Epithelial cell of prostate (primary cell): Measurements from ENCODE around the gene NUP93.
"Not testable (repeated sequence)": the region's sequence is repeated elsewhere in the genome, so short reads cannot be mapped to it uniquely, and the experiment has no call there.

ENCODE experiments used
- DNase-seq: peaks from one replicate; pipeline ENCODE4 v3.0.0-alpha.2; 2011; ENCODE audit warnings: low read depth, low spot score
- H3K27ac ChIP-seq: fragments of 450-650 bp; 2 replicates; pipeline ENCODE4 v1.5.1; 2017; ENCODE audit warnings: mild to moderate bottlenecking

Gene NUP93

DNA sequence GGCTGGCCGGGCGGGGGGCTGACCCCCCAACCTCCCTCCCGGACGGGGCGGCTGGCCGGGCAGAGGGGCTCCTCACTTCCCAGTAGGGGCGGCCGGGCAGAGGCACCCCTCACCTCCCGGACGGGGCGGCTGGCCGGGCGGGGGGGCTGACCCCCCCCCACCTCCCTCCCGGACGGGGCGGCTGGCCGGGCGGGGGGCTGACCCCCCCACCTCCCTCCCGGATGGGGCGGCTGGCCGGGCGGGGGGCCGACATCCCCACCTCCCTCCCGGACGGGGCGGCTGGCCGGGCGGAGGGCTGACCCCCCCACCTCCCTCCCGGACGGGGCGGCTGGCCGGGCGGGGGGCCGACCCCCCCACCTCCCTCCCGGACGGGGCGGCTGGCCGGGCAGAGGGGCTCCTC is 9.4 kb downstream of the NUP93 start:
- H3K27ac ChIP-seq, DNase-seq: not testable (repeated sequence)

DNA sequence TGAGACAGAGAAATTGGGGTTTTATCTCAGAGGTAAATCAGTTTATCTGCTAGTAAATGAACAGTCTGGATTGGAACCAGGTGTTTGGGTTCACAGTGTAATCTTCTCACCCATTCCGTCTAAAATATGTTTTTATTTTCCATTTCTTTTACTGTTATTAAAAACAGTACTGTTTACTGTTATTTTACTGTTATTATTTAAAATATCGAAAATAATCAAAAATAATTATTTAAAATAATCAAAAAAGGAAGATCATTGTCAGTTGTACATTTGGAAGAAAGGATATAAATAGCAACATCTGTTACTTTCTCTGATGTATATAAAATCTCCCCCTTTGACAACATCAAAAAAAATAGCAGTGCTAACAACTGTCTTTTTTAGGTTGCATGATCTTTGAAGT is 11.5 kb downstream of the NUP93 start:
- peak overlapping the region; percentile 74 for H3K27ac ChIP-seq
- DNase-seq: no peak

DNA sequence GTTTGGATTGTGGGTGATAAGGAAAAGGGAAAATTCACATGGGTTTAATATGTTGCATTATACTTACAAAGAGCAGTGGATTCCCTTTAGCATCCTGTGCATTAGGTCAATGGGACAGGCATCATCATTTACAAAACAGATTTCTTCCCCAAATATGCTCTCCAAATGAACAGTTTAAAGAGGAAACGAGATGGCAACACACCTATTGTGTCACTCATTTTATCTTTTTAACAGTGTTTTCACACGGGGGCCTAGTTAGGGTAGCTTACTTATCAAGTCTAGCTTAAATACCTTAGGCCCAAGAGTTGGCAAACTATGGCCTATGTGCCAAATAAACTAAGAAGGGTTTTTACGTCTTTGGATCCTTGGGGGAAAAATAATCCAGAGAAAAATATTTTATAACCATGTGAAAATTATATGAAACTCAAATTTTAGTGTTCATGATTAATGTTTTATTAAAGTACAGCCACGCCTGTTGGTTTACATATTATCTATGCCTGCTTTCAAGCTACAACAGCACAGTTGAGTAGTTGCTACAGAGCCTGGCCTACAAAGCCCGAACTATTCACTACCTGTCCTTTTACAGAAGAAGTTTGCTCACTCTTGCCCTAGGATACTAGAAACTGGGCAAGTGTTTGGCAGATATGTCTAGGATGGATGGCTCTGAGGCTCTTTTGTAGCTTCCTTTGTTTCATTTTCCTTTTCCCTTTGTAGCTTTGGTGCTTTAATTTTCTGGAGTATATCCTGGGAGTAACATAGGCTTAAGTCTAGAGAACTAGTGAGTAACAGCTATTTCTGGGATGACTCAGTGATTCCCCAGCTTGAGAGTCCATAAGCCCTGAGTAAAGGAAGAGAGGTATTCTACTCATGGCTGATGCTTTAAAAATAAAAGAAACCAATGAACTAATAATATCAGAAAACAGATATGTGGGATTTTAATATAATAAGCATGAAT is 12.4 kb downstream of the NUP93 start:
- DNase-seq: no peak
- peak overlapping the region; percentile 74 for H3K27ac ChIP-seq

DNA sequence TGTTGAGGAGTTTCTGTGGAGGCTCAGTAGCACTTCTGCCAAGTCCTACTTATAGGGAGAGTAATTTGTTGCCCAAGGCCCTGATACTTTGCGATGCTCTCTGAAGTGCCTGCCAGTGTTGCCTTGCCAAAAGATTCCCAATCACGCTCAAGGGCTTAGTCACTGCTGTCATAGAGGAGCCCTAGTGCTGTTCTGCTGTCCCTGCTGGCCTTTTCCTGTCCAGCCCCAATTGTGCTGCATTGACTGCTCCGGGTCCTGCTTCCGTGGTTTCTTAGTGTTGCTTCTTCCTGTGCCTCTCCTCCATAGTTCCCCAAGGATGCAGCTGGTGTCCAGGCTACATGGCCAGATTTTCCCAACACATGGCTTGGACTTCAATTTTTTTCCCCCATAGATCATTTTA is 13.9 kb downstream of the NUP93 start:
- no peak for DNase-seq
- no peak overlapping the region for H3K27ac ChIP-seq

GRCh38 chr16:56744996-56745640 is 15.2 kb downstream of the NUP93 start:
- no peak overlapping the region for H3K27ac ChIP-seq
- no peak for DNase-seq

DNA sequence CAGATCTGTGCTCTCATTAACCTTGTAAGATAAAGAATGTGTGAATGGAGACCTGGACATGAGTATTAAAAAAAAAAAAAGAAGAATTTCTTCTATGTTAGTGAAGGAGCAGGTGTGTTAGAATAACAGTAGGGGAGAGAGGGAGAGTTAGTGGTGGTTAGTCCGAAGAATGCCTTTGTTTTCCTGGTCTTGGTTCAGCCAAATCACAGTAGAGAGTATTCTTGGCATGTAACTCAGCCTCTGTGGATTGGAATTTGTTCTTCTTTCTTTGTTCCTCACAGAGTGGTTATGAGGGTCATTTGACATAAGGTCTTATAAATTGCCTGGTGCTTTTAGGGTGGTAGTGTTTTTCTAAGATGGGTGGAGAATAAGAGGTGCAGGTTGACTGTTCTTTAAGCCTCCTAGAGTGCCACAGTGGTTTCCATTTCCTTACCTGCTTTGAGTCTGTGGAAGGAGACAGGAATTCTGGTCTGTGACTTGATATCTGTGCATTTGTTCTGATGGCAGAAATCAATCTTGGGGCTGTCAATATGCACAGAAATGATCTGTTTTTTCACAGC is 17.6 kb downstream of the NUP93 start:
- DNase-seq: no peak
- no peak overlapping the region for H3K27ac ChIP-seq

DNA sequence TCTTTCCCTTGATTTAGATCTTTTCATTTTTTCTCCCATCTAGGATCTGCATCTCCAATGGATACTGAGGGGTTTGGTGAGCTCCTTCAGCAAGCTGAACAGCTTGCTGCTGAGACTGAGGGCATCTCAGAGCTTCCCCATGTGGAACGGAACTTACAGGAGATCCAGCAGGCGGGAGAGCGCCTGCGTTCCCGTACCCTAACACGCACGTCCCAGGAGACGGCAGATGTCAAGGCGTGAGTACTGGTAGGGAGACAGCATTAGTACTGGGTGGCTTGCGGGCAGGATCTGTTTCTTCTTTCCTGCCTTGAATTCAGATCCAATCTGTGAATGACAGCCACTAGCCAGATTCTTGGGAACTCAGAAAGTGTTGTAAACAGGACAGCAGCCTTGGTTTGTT is 18.3 kb downstream of the NUP93 start:
- no peak for DNase-seq
- no peak overlapping the region for H3K27ac ChIP-seq

GRCh38 chr16:56748826-56749225 is 18.9 kb downstream of the NUP93 start:
- H3K27ac ChIP-seq: no peak overlapping the region
- DNase-seq: no peak

- no peak for DNase-seq
- no peak overlapping the region for H3K27ac ChIP-seq
Observed at GRCh38 chr16:56749672-56750491, 20.0 kb downstream of the NUP93 start.

GRCh38 chr16:56753410-56753809 is 23.5 kb downstream of the NUP93 start:
- H3K27ac ChIP-seq: no peak overlapping the region
- DNase-seq: no peak

- no peak for DNase-seq
- H3K27ac ChIP-seq: no peak overlapping the region
Observed at GRCh38 chr16:56755038-56755437, 25.1 kb downstream of the NUP93 start.

DNA sequence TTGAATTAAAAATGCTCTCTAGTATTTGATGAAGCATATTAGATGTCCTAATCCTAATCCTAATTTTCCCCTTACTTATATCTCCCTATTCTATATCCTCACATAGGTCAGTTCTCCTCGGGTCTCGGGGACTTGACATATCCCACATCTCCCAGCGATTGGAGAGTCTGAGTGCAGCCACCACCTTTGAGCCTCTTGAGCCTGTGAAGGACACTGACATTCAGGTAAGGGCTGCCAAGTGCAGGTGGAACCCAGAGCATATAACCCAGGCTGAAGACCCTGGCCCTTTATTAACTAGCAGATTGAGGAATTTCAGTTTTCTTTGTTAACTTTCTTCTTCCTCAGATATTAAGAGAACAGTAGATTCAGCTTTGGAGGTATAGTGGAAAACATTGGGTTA is 28.5 kb downstream of the NUP93 start:
- no peak for DNase-seq
- H3K27ac ChIP-seq: no peak overlapping the region

- no peak for DNase-seq
- H3K27ac ChIP-seq: no peak overlapping the region
Observed at GRCh38 chr16:56758930-56759329, 29.0 kb downstream of the NUP93 start.

- no peak for DNase-seq
- no peak overlapping the region for H3K27ac ChIP-seq
Observed at GRCh38 chr16:56763291-56763916, 33.5 kb downstream of the NUP93 start.

- no peak for DNase-seq
- H3K27ac ChIP-seq: no peak overlapping the region
Observed at GRCh38 chr16:56764835-56765234, 34.9 kb downstream of the NUP93 start.

DNA sequence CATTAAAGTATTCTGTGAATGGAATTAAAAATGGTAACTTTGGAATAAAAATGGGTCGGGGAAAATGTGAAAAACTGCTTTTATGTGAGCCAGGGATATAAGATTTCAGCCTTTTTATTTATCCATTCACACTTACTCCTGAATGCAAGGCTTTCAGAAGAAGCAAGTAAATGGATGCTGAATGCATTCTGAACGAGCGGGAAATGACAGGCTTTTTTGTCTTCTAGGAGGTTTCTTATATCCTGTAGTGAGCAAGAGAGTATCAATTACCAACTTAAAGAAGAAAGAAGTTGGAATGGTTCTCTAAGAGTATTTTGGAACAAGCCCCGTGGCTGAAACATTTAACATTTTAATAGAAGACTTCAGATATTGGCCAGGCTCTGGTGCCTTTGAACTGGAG is 36.0 kb downstream of the NUP93 start:
- H3K27ac ChIP-seq: no peak overlapping the region
- DNase-seq: no peak

- no peak overlapping the region for H3K27ac ChIP-seq
- no peak for DNase-seq
Observed at GRCh38 chr16:56767024-56767423, 37.1 kb downstream of the NUP93 start.

DNA sequence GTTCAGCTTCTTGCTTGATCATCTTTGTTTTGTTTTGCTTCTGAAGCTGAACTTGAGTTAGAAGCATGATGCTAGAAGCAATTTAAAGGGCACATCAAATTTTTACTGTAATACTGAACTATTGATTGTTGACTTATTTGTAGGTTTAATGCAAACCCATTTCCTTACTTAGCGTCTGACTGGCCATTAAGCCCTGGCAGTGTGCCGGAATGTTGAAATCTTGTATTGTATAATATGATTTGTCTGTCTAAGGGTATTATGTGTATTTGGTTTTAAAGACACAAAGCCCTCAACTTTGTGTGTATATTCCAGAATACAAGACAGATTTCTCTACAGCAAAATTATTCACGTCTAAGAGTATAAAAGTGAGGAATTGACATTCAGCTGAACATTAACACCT is 39.7 kb downstream of the NUP93 start:
- no peak for DNase-seq

GRCh38 chr16:56771558-56772279 is 41.8 kb downstream of the NUP93 start:
- DNase-seq: no peak
- H3K27ac ChIP-seq: no peak overlapping the region

More for the DNA sequence above, 39.7 kb downstream of the NUP93 start:
- H3K27ac ChIP-seq: no peak overlapping the region
